BJ (cell line): Measurements from ENCODE around the gene VWF. TPM values are rescaled to one million over a fixed set of nuclear protein-coding genes. Genes with fewer than 3 reads are reported as not detected.

Experiments
- CTCF ChIA-PET: fragments of 350-600 bp; formaldehyde crosslinking; extraction: SDS; loops from one replicate; lab custom pipeline; 2021; ENCODE audit warnings: antibody characterized with exemption, inconsistent platforms; lab: Yijun Ruan, JAX
- POLR2A ChIA-PET: fragments of 300-600 bp; sonication (Branson Sonifier 250); formaldehyde crosslinking; extraction: SDS; loops from one replicate; lab custom pipeline; 2021; ENCODE audit warnings: antibody characterized with exemption; lab: Charles Lee
- DNase-seq: peaks from one replicate; pipeline ENCODE4 v3.0.0-alpha.2; 2011; ENCODE audit warnings: low read depth
- H3K27me3 ChIP-seq: 2 replicates; pipeline ENCODE4 v1.6.0; 2011; ENCODE audit warnings: low read length; ENCODE audit not compliant: control insufficient read depth, insufficient read depth
- H3K36me3 ChIP-seq: 2 replicates; pipeline ENCODE4 v1.5.1; 2011; ENCODE audit warnings: low read length; ENCODE audit not compliant: control insufficient read depth, insufficient read depth
- H3K4me3 ChIP-seq: 2 replicates; pipeline ENCODE4 v1.5.1; 2011; ENCODE audit warnings: low read depth, mild to moderate bottlenecking, control low read depth, low read length
- CTCF ChIP-seq: IDR thresholded peaks from 2 replicates; pipeline ENCODE4 v1.5.1; 2011; ENCODE audit warnings: low read depth, mild to moderate bottlenecking, control low read depth, inconsistent platforms, low read length, moderate library complexity; ENCODE audit not compliant: insufficient read depth
- polyA plus RNA-seq: library from polyadenylated mRNA; depleted of rRNA; stranded (reverse); fragments of >200 nt; gene quantifications from 2 replicates; pipeline ENCODE4 v1.2.3, GENCODE V29; 2011

VWF gene
- polyA plus RNA-seq, 1 experiment = 0.06 TPM

DNA sequence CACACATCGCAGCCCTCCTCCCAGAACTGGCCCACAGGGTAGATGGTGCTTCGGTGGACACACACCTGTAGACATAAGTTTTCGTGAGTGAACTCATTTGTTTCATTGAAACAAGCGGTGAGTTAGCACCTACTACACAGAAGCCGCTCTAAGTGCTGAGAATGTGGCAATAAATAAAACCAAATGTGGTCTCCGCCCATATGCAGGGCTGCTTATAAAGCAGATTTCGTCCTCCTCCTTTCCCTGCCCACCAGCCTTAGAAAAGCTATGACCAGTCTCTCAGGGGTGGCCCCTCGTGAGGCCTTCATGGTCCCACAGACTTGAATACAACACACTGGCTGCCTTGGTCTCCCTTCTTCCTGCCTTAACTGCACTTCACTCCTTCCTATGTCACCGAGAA is 148.3 kb downstream of the VWF start:
- no peak overlapping the region for H3K4me3 ChIP-seq
- H3K27me3 ChIP-seq = peaks cover 11% of the 10 kb centered on the region
- CTCF ChIA-PET = interaction anchor here (1.1 to 3.7 kb wide), 4 partner anchors 10 to 307 kb away, joined by 3 to 29 read pairs (median 6); no protein-coding TSS in a partner anchor
- POLR2A ChIA-PET = no interaction called here
- no peak for TF ChIP-seq CTCF
- no peak for DNase-seq
- H3K36me3 ChIP-seq = no peaks in the 10 kb centered on the region

DNA sequence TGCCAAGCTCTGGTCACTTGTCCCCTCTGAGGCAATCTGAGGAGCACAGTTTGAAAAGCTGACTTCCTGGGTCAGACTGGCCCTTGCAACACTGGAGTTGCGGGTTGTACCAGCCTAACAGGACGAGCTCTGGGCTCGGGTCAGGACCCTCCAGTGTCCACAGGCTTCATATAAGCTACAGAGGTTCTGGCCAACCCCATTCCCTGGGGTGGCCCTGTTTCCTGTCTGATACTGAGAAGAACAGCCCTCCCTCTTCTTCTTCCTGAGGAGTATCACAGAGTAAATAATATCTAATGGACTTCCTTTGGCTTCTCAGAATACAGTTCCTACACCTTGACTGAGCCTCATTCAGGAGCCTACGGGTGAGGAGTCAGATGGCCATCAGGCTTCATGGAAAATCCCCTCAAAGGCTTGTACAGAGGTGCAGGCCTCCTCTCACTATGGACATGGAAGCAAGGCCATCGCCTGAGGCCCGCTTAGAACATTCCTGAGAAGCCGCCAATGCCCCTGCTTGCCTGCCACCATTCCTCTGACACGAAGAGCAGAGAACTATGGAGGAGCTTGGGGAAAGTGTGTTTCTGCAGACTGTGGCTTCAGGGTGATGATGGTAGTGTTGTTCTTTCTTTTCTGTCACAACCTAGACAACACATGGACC is 150.9 kb downstream of the VWF start:
- Histone ChIP-seq H3K4me3 (no peak overlapping the region), H3K36me3 (no peaks in the 10 kb centered on the region), H3K27me3 (peaks cover 11% of the 10 kb centered on the region)
- no peak for TF ChIP-seq CTCF
- CTCF ChIA-PET = interaction anchor here (0.8 to 2.7 kb wide), 4 partner anchors 9 to 66 kb away, joined by 5 to 9 read pairs (median 8); no protein-coding TSS in a partner anchor
- POLR2A ChIA-PET = no interaction called here
- no peak for DNase-seq

GRCh38 chr12:5972387-5972786 is 152.1 kb downstream of the VWF start:
- CTCF ChIA-PET = interaction anchor here (1.0 to 2.7 kb wide), 3 partner anchors 16 to 66 kb away, joined by 3 to 9 read pairs (median 3); no protein-coding TSS in a partner anchor
- POLR2A ChIA-PET = no interaction called here
- peaks cover 11% of the 10 kb centered on the region for H3K27me3 ChIP-seq
- TF ChIP-seq CTCF = no peak
- no peak overlapping the region for H3K4me3 ChIP-seq
- no peaks in the 10 kb centered on the region for H3K36me3 ChIP-seq
- DNase-seq = no peak

- no peak overlapping the region for H3K4me3 ChIP-seq
- no peak for TF ChIP-seq CTCF
- no peak for DNase-seq
- H3K27me3 ChIP-seq = peaks cover 9% of the 10 kb centered on the region
- ChIA-PET POLR2A (no interaction called here), CTCF (interaction anchor here (1.0 kb wide), 1 partner anchor 67 kb away, joined by 3 read pairs; no protein-coding TSS in a partner anchor)
- H3K36me3 ChIP-seq = no peaks in the 10 kb centered on the region
Observed at GRCh38 chr12:5971194-5971850, 153.1 kb downstream of the VWF start.

- Histone ChIP-seq H3K27me3 (peaks cover 8% of the 10 kb centered on the region), H3K36me3 (no peaks in the 10 kb centered on the region), H3K4me3 (no peak overlapping the region)
- no peak for DNase-seq
- CTCF ChIA-PET = interaction anchor here (1.5 to 1.6 kb wide), 2 partner anchors 18 to 69 kb away, joined by 3 read pairs; no protein-coding TSS in a partner anchor
- POLR2A ChIA-PET = no interaction called here
- no peak for TF ChIP-seq CTCF
Observed at GRCh38 chr12:5969974-5970690, 154.3 kb downstream of the VWF start.
